PFSK-1 (cell line): ENCODE data around the gene MAML2.

Source experiments
- FOXP2 ChIP-seq: optimal IDR thresholded peaks from 2 replicates; pipeline ENCODE3; 2011; ENCODE audit warnings: borderline replicate concordance, control low read depth, inconsistent platforms; ENCODE audit not compliant: insufficient read depth; ENCODE audit errors: extremely low read length, extremely low read depth
- POLR2AphosphoS5 ChIP-seq: IDR thresholded peaks from 2 replicates; pipeline ENCODE4 v1.6.1; 2012; ENCODE audit warnings: low read depth, mild to moderate bottlenecking, control low read depth, low read length, moderate library complexity
- SIN3A ChIP-seq: IDR thresholded peaks from 2 replicates; pipeline ENCODE4 v1.6.1; 2012; ENCODE audit warnings: mild to moderate bottlenecking, low read length, moderate library complexity, borderline replicate concordance; ENCODE audit not compliant: insufficient read depth
- TAF1 ChIP-seq: IDR thresholded peaks from 2 replicates; pipeline ENCODE4 v1.6.1; 2012; ENCODE audit warnings: low read length, control low read depth, borderline replicate concordance; ENCODE audit not compliant: insufficient read depth
- TF ChIP-seq, protein P1 (sequence below), 2 experiments: IDR thresholded peaks; 2 replicates each; pipeline versions ENCODE4 v1.6.1 to v1.8.0; 2011 to 2012; ENCODE audit warnings: low read depth in 2 of 2, low read length in 2 of 2, control low read depth in 1 of 2, inconsistent platforms in 1 of 2, mild to moderate bottlenecking in 1 of 2, moderate library complexity in 1 of 2; ENCODE audit not compliant: insufficient read depth in 1 of 2

DNA sequence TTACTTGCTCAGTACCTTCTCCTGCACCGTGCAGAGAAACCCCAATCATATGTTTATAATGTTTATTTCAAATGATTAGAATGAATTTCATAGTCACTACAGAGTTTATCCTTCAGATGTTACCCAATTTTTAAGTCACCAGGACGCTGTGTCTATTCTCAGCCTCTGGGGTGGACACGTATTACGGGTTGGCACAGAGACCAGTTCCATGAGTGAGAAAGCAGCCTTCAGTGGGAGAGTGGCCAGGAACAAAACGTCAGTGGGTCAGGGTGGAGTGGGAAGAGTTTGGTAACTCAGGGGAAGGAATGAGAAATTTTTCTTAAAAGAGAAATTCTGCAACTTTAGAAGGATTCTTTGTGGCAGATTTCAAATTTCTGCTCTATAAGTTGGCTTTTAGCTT lies 342.0 kb downstream of the MAML2 start:
- no peak for TF ChIP-seq SIN3A
- no peak for TF ChIP-seq POLR2AphosphoS5
- TF ChIP-seq, protein P1, sequence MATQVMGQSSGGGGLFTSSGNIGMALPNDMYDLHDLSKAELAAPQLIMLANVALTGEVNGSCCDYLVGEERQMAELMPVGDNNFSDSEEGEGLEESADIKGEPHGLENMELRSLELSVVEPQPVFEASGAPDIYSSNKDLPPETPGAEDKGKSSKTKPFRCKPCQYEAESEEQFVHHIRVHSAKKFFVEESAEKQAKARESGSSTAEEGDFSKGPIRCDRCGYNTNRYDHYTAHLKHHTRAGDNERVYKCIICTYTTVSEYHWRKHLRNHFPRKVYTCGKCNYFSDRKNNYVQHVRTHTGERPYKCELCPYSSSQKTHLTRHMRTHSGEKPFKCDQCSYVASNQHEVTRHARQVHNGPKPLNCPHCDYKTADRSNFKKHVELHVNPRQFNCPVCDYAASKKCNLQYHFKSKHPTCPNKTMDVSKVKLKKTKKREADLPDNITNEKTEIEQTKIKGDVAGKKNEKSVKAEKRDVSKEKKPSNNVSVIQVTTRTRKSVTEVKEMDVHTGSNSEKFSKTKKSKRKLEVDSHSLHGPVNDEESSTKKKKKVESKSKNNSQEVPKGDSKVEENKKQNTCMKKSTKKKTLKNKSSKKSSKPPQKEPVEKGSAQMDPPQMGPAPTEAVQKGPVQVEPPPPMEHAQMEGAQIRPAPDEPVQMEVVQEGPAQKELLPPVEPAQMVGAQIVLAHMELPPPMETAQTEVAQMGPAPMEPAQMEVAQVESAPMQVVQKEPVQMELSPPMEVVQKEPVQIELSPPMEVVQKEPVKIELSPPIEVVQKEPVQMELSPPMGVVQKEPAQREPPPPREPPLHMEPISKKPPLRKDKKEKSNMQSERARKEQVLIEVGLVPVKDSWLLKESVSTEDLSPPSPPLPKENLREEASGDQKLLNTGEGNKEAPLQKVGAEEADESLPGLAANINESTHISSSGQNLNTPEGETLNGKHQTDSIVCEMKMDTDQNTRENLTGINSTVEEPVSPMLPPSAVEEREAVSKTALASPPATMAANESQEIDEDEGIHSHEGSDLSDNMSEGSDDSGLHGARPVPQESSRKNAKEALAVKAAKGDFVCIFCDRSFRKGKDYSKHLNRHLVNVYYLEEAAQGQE (IDR thresholded peaks at IDR 0.05; ENCODE audit: insufficient read depth in 1 of 2, low read depth in 2 of 2, low read length in 2 of 2) = no peak
- TF ChIP-seq TAF1 = no peak
- no peak for TF ChIP-seq FOXP2
